ENCODE measurements around the gene ZNF471.

The ZNF471 gene

DNA sequence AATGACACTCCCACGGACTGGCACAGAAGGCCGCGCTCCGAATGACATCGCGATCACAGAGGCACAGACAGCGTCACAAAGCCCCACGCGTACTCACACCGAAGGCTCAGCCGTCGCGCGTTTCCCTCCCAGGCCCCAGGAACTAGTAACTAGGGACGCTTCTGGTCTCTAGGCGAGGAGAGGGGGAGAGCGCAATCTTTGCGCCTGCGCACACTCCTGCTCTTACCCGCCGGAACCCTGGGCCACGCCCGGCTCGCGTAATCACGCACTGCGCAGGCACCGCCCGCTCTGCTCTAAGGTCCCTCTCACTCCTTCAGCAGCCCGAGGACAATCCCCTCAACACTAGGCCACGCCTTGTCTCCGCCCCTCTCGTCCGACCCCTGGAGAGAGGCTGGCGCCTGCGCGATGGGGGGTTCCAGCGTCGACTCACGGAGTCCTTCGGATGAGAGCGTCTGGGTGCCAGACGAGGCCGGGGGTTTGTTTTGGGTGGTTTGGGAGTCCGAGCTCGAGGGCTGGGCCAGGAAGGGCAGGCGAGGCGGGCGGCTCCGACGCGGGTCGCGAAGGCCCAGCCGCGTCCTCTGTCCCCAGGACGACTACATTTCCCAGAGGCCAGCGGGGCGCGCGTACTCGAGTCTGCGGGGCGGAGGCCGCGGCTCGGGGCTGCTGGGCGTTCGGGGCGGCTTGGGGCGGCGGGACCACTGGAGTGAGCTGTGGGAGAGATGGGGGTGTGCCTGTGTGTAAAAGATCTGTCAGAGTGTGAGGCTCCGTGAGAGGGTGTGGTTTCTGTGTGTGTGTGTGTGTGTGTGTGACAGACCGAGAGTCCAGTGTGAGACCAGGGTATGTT, at the start of gene ZNF471:
ZNF471 (plus strand) TSS at position 410 of the 844 bp plus-strand sequence. CDS start 3,717 bp downstream, outside the sequence.
- DNase-seq: peak; percentile 61

DNA sequence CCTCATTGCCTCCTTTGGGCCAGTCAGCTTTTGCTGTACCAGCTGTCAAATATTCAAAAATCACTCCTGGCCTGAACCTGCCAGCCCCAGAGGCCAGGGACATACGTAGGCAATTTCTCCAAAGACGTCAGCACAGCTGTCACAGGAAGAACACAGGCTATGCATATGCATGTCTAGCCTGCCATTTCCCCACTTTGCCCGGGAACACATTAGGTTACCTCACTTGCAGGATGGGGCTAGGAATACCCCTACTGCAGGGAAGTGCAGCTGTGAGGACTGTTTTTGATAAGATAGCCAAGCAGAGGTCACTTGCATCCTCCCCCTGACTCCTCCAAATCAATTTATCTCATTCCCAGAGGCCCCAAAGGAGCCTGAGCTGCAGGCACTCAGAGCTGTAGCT, 33.3 kb upstream of the ZNF471 start:
- DNase-seq: no peak

DNA sequence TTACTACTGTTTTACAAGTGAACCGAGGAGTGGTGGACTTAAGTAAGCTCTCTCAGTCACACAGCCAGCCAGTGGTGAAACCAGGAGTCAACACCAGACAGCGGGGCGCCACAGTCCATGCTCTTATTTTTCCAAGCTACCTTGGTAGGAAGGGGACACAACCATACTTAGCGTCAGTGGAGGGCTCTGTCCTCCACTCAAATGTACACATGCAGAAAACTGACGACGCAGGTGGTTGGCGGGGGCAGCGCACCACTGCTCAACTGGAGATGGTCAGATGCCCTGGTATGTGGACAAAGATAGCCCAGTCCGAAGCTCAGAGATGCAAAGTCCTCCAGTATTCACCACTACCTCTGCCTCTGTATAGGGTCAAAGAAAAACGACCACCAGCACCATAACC, 31.6 kb upstream of the ZNF471 start:
- DNase-seq: no peak

DNA sequence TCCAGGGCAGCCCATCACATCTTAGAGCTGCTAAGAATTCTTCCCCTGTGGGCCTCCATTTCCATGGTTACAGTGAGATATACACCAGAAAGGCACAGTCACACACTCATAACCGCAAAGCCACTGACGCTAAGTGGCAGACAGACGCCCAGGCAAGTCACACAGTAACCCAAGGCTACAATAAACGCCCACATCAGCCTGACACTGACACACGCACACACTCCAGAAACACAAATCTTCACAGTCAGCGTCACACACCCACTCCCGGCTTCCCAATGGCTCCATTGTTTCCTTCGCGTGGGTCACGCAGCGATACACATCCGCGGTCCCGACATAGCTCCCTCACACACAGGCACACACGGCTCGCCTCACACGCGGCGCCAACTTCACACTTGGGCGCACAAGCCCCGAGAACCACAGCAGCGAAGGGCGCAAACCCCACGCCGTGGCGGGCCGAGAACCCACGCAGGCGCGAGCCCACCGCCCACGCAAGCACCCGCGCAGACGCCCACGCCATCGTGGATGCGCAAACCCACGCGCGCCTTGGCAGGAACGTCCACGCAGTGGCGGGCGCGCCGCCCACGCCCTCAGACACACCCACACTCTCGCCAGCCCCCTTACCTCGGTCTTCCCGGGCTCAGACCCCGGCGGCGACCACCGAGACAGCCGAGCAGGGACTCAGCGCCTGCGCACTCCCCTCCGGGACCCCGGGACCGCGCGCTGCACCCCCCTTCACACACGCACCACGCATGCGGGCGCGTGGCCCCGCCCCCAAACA, 30.8 kb upstream of the ZNF471 start, which contains the start of gene ZNF667:
ZNF667 (minus strand) TSS at position 695 of the 778 bp plus-strand sequence. CDS start 14,975 bp downstream, outside the sequence.
- DNase-seq: no peak

DNA sequence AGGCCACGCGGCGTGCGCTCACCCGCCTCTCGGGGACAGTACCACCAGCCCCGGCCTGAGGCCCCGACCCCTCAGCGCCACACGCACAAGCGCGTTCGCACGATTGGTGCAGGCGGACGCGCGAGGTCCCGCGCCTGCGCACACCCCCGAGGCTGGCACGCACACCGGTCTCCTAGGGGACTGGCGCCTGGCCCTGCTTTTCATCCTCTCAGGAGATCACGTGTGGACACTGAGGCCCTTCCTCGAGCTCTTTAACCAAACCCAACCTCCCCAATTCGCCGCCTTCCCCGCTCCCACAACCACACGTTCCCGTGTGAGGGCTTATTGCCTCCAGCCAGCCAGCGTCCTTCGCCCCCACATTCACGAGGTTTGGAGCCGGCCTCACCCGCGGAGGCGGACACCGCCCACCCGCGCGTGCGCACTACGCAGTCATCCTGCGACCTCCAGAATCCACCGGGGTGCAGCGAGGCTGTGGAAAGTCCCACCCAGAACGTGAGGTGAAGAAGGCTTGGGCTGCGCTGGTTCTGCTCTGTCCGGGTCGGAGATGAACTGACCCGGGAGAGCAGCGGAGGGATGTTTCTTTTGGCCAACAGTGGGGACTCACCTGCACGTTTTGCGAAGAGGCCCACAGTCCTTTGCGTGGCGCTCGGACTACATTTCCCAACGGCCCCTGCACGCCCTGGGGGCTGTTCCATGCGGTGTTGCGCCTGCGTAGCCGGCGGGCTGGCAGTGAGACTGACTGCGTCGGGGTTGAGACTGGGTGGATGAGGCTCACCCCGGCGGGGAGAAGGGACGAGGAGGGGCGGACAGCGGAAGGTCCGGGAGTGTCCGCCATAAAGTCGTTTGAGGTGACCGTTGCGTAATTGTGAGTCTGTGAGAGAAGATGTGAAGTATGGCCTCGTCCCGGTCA, 30.0 kb upstream of the ZNF471 start:
- no peak for DNase-seq

DNA sequence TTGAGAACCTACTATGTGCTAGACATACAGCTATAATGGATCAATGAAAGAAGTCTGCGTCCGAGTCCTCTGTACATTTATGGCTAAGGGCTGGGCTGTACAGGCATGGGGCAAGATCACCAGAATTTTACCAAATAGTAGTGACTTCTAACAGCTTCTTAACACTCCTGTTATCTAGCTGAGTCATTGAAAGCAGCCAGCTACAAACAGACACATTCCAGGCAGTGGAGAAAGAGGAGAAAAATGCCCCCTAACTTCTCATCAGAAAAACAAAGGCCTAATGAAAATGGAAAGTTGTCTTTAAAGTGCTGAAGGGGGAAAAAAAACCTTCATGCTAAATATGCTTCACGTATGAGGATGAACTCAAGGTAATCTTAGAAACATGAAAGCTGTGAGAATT, 16.3 kb upstream of the ZNF471 start:
- DNase-seq: no peak

DNA sequence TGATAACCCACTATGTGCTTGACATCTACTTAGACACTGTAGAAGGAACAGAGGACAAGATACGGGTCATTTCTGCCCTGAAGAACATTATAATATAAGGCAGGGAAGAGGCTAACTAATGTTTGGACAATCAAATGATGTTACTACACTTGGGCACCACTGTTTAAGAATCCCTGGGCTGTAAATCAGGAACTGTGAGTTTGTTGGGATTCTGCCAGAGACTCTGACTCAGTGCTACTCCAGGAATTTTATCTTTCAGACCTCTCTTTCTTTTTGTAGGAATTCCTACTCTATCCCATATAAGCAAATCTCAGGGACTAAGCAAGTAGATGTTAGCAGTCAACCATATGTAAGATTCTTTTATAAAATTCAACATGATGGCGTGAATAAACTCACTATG, 3.1 kb upstream of the ZNF471 start:
- DNase-seq: no peak

DNA sequence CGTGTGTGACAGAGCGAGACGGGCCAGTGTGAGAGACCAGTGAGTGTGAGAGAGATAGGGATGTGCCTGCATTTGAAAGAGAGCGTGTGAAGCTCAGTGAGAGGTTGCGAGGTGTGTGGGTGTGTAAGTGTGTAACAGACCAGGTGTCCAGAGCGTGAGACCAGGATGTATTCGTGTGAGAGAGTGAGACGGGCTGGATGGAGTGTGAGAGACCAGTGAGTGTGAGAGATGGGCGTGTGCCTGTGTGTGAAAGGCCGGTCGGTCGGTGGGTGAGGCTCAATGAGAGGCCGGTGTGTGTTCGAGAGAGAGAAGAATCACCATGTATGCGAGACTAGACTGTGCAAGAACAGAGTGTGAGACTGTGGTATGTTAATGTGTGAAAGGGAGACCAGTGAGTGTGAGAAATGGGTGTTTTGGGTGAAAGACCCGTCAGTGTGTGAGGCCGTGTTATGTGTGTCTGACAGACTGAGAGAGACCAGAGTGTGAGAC, 679 bp downstream of the ZNF471 start:
- no peak for DNase-seq

DNA sequence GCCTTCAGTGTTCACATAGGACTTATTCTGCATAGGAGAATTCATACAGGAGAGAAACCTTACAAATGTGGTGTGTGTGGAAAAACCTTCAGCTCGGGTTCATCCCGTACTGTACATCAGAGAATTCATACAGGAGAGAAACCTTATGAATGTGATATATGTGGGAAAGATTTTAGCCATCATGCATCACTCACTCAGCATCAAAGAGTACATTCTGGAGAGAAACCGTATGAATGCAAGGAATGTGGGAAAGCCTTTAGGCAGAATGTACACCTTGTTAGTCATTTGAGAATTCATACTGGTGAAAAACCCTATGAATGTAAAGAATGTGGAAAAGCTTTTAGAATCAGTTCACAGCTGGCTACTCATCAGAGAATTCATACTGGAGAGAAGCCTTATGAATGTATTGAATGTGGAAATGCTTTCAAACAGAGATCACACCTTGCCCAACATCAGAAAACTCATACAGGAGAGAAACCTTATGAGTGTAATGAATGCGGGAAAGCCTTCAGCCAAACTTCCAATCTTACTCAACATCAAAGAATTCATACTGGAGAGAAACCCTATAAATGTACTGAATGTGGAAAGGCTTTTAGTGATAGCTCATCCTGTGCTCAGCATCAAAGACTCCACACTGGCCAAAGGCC, 17.7 kb downstream of the ZNF471 start:
- no peak for DNase-seq

DNA sequence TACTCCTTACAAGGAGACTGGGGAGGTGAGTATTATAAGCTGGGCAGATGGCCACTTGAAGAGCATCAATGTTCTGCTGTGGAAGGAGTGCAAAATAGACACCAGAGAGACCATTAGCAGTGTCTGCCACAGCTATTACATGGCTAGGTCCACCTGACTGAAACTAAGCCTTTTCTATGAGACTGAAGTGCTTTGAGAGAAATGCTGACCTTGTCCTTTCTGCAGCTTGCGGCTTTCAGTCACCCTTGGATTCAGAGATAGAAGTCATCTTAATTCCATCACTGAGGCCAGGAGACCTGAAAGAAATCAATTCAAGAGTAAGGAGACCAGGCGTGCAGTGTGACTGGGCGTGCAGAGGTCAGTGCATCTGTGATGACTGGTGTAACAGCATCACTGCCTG, 29.8 kb downstream of the ZNF471 start:
- DNase-seq: no peak

DNA sequence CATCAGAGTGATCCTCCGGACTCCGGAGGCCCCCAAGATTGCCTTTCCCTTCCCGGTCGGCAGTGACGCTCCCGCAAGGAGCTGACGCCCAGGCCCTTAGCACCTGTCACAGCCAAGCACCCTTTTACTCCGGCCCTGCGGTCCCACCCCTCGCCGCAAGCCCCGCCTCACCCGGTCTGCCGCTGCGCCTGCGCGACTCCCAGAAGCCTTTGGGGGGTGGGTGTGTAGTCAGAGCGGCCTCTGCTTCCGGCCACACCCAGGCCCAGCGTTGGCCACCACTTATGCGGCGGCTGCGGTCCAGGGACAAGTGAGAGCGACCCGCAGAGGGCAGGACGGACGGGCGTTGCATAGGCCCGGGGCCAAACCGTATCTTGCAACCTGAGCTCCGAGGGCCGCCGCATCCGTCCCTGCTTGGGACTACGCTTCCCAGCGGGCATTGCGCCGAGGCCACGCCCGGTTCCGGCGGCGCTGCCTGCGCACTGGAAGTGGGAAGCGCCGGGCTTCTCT, 30.7 kb downstream of the ZNF471 start:
- no peak for DNase-seq

DNA sequence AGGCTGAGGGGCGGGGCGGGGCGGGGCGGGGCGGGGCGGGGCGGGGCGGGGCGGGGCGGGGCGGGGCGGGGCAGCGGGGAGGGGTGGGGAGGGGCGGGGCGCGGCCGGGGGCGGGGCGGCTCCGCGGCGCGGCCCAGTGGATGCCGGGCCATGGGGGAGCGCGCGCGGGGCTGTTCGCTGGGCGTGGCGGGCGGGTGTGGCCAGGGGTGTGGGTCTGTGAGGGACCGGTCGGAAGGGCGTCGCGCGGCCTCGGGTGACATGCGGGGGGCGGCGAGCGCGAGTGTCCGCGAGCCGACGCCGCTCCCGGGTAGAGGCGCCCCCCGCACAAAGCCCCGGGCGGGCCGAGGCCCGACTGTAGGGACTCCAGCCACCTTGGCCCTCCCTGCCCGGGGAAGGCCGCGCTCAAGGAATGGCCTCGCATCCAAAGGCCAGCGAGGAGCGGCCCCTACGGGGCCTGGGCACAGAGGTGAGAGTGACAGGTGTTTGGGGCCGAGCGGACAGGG, 31.2 kb downstream of the ZNF471 start, which contains the start of gene ZFP28:
ZFP28 (plus strand) TSS at position 188 of the 503 bp plus-strand sequence; CDS start at position 259, 71 bp downstream.
- DNase-seq: no peak

DNA sequence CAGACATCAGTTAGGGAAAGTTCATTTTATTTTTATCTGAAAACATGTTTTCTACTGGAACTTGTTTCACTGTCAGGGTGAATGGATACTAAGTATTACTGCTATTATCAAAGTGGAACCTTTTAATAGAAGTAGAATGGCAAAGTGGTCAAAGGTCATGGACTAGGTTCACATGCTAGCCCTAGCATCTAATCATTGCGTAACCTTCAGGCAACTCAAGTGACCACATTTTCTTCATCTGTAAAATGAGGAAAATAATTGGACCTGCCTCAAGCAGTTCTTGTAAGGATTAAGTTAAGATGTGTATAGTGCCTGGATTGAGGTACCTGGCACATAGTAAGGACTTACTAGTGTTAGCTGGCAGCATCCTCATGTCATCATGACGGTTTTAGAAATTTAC, 36.1 kb downstream of the ZNF471 start:
- no peak for DNase-seq

DNA sequence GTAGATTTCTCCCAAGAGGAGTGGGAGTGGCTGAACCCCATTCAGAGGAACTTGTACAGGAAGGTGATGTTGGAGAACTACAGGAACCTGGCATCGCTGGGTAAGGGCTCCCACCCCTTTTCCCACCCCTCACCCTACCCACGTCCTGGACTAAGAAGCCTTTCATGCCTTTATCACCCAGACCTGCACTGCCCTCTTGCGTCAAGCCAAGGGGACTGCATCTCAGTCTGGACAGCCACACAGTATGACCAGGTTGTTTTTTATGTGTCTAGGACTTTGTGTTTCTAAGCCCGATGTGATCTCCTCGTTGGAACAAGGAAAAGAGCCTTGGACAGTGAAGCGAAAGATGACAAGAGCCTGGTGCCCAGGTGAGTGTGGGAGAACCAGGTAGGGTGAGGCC, 39.9 kb downstream of the ZNF471 start:
- DNase-seq: no peak

DNA sequence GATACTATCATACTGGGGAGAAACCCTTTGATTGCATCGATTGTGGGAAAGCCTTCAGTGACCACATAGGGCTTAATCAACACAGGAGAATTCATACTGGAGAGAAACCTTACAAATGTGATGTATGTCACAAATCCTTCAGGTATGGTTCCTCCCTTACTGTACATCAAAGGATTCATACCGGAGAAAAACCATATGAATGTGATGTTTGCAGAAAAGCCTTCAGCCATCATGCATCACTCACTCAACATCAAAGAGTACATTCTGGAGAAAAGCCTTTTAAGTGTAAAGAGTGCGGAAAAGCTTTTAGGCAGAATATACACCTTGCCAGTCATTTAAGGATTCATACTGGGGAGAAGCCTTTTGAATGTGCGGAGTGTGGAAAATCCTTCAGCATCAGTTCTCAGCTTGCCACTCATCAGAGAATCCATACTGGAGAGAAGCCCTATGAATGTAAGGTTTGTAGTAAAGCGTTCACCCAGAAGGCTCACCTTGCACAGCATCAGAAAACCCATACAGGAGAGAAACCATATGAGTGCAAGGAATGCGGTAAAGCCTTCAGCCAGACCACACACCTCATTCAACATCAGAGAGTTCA, 46.7 kb downstream of the ZNF471 start:
- no peak for DNase-seq

DNA sequence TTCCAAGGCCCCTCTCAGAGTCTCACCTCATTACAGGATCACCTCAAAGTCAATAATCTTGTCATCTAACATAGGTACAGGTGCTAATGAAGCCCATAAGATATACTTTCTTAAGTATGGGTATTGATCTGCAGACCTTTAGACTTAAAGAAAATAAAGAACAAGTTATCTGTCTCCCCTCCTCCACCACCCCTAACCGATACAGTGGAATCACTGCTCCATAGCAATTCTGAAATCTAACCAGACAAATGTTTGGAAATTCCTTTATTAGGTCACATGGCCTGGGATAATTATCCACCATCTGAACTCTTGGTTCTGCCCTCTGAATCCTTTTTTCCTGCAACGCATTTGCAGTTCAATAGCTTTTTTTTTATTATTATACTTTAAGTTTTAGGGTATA, 55.1 kb downstream of the ZNF471 start:
- DNase-seq: no peak

DNA sequence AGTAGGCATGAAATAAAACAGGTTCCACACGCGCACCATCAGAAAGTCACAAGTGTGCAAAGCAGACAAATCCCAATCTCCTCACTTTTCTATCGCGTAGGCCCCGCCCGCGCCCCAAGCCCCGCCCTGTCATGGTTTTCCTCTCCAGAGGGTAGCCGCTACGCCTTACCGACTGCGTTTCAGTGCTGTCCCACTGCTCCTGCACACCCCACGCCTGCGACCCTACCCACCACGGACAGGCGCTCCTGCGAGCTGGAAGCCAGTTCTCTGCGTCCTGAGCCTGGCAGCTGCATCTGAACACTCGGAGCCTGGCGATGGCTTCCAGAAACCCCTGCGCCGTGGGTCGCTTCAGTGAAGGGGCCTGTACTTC, 59.2 kb downstream of the ZNF471 start:
- DNase-seq: no peak

DNA sequence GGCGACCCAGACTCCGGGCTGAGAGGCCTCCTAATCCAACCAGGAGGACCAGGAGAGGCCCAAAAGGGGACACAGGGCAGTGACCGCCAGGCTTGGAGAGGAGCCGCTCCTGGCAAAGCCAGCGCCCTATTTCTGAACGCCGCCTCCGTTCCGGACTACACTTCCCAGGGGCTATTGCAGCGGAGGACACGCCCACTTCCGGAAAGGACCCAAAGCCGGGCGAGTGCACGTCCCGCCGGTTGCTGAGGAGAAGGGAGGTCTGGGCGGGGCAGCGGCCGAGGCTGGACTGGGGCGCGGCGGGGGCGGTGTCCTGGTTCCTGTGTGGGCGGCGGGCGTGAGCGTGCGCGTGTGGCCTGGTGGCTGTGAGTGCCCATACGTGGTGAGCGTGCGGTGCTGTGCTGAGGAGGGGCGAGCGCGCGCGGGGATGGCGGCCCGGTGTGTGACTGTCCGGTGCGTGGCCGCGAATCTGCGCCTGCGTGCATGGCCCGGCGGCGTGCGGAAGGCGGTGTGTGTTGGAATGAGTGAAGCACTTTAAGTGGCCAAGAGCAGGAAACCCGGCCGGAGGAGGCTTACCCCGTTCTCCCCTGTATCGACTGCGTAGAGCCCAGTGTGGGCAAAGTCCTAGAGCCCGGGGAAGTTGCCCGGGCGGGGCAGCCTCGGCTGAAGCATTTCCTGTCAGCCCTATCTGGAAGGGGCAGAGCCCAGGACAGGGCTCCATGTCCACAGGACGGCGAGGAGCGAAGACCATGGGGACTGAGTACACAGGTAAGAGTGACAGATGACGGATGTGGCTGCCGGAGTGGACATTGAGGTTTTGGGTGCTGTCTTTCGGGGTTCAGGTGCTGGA, 59.8 kb downstream of the ZNF471 start, which contains the start of gene ZNF470:
ZNF470 (plus strand) TSS at position 195 of the 847 bp plus-strand sequence. CDS start 2,844 bp downstream, outside the sequence.
- DNase-seq: no peak

DNA sequence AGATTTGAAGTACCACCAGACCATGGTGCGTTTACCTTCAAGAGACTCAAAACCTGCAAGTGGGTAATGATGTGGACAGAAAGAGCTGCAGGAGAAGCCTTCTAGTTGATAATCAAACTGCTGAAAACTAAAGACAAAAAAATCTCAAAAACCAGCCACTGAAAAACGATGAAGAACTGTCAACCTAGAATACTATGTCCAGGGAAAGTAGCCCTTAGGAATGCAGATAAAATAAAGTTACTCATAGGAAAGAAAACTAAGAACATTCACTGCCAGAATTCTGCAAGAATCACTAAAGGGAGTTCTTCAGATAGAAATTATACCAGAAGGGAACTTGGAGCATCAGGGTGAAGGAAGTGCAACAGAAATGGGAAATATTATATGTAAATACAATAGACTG, 64.9 kb downstream of the ZNF471 start:
- no peak for DNase-seq

DNA sequence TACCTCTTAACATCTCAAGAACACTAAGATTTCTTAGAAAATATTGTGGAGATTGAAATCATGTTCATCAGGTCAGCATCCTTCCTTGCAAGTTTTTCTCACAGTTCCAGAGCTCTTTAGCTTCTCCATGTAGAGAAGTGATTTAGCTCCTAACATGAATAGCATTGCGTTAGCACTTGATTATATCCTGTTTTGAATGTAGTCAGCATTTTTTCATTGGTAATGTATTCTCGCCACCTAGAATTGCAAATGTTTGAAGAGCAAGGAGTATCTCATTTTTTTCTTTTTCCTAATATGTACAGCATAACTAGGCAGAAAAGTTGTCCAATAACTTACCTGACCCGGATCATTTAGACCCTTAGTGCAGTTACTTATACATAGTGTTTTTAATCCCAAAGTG, 66.3 kb downstream of the ZNF471 start:
- DNase-seq: no peak

All from NCI-H187 treated with DMSO at 0.1 percent for 48 hours (cell line).